Adrenal gland (tissue), 12 donors: Measurements from ENCODE around the gene TMEM45B. TPM values are rescaled to one million over a fixed set of nuclear protein-coding genes. Genes with fewer than 3 reads are reported as not detected.

Source experiments
- DNase-seq, 7 donors: peaks; one replicate each; pipeline ENCODE4 v3.0.0-alpha.2; 2019 to 2020
- H3K27ac ChIP-seq, 5 donors: fragments of 200-600 bp; sonication (generic) in 4 of 5; 1 replicate in 3 of 5; 2 replicates in 2 of 5; pipeline versions ENCODE4 v1.5.1 to v1.8.0; 2016 to 2020; ENCODE audit warnings: mild to moderate bottlenecking in 1 of 5
- H3K27me3 ChIP-seq: fragments of 200-600 bp; 2 replicates; pipeline ENCODE4 v1.8.0; 2021
- H3K36me3 ChIP-seq, 2 donors: fragments of 200-600 bp; replicated peaks in 1 of 2; 1 replicate in 1 of 2; 2 replicates in 1 of 2; pipeline versions ENCODE4 v1.5.1 to v1.8.0; 2018 to 2022
- H3K4me1 ChIP-seq, 2 donors: fragments of 200-600 bp; replicated peaks in 1 of 2; 1 replicate in 1 of 2; 2 replicates in 1 of 2; pipeline versions ENCODE4 v1.5.1 to v1.8.0; 2018 to 2021
- H3K4me3 ChIP-seq, 4 donors: fragments of 200-600 bp; sonication (generic) in 3 of 4; one replicate each; pipeline ENCODE4 v1.5.1; 2016 to 2018
- H3K9me3 ChIP-seq, 3 donors: fragments of 200-600 bp; sonication (generic) in 1 of 3; replicated peaks in 1 of 3; 1 replicate in 2 of 3; 2 replicates in 1 of 3; pipeline versions ENCODE4 v1.5.1 to v1.8.0; 2016 to 2021
- POLR2A ChIP-seq, 2 donors: fragments of 450-650 bp; IDR thresholded peaks; one replicate each; pipeline ENCODE4 v1.6.1; 2017; ENCODE audit warnings: antibody characterized with exemption in 2 of 2, mild to moderate bottlenecking in 2 of 2, moderate library complexity in 1 of 2
- WGBS, 4 donors: extraction: QIAGEN DNeasy Blood & Tissue Kit in 2 of 4; methylation state at CpG; one replicate each; pipeline versions ENCODE4 v1.1.5 to v1.1.7; 2013 to 2017; 5-methylcytosine and 5-hydroxymethylcytosine counted together
- intact Hi-C, 2 donors: fragments of 100-400 bp; cut with DNase I; formaldehyde crosslinking; loops; one replicate each; pipeline versions ENCODE4 v1.14.1 to v1.15.0; 2022 to 2023
- polyA plus RNA-seq, 3 donors: library from polyadenylated mRNA; stranded (reverse); fragments of 200-250 nt in 2 of 3; fragments of 350-450 nt in 1 of 3; fragmentation: Illumina TruSeq in 1 of 3; extraction: RNeasy Lipid Tissue Mini Kit (QIAGEN cat#74804) in 1 of 3; gene quantifications; one replicate each; pipeline ENCODE4 v1.2.3, GENCODE V29; 2013 to 2014
- total RNA-seq, 9 donors: library from RNA; depleted of rRNA in 4 of 9; stranded (reverse); fragments of >200 nt in 4 of 9; fragments of 120-200 nt in 1 of 9; fragmentation: NEBNext Ultra II Directional in 1 of 9; extraction: Animal tissue kit (Norgen Biotek cat#: 25700) in 1 of 9; gene quantifications; one replicate each; pipeline versions ENCODE4 v1.1.0 to v1.2.4, GENCODE V29; 2013 to 2023
- TF ChIP-seq, protein P1 (sequence below), 6 experiments: fragments of 450-650 bp in 4 of 6; fragments of 200-600 bp in 2 of 6; sonication (generic) in 1 of 6; IDR thresholded peaks; 1 replicate in 5 of 6; 2 replicates in 1 of 6; pipeline versions ENCODE4 v1.5.1 to v1.8.0; 2016 to 2021; ENCODE audit warnings: antibody characterized with exemption in 6 of 6, mild to moderate bottlenecking in 2 of 6, moderate library complexity in 1 of 6
- donor health status: healthy with polysubstance abuse.
- donor health status: Bipolar disorder and iron deficiency.
- donor health status: DM: yes; HTN: yes; CAD: no.
- donor health status: DM: no; HTN: no; CAD: no.
- donor health status: DM: no; HTN: no; CAD: no.
- donor health status: DM: yes; HTN: yes; CAD: no.

Gene TMEM45B
- total and polyA plus RNA-seq, 12 donors = 0.06 to 3.2 (median 0.53) TPM; not detected in 4

DNA sequence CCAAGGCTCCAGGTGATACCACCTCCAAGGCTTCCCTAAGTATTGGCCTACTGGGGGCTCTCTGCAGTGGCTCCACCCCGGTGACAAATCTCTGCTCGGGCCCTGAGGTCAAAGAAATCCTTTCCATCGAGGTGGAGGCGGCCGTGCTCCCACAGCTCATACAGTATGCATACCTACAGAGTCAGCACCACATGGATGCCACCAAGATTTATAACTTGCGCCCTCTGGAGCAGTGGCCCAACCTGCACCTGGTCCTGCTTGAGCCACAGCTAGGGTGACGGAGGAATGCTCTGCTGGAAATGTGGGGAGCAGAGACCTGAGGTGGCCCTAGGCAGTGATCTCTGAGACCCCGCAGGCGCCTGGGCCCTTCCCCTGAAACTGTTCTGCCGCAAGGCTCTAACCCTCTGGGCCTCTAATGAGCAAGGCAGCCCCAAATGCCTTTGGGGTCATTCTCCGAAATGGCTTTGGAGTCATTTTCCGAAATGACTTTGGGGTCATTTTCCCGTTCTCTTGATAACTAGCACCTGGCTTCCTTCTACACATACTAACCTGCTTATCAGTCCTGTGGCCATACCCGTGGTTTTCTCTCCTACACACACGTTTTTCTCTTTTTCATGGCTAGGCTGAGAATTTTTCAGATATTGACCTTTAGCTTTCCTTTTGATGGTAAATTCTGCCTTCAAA, 33.9 kb downstream of the TMEM45B start:
- H3K4me3 ChIP-seq = no peak overlapping the region
- H3K27ac ChIP-seq = no peak overlapping the region
- no peaks in the 10 kb centered on the region for H3K27me3 ChIP-seq
- 85 to 93% (median 90%) methylated on average over 15 of the region's 15 CpGs for WGBS, 4 donors
- no peak for DNase-seq
- no peaks in the 10 kb centered on the region for H3K9me3 ChIP-seq
- TF ChIP-seq, protein P1, sequence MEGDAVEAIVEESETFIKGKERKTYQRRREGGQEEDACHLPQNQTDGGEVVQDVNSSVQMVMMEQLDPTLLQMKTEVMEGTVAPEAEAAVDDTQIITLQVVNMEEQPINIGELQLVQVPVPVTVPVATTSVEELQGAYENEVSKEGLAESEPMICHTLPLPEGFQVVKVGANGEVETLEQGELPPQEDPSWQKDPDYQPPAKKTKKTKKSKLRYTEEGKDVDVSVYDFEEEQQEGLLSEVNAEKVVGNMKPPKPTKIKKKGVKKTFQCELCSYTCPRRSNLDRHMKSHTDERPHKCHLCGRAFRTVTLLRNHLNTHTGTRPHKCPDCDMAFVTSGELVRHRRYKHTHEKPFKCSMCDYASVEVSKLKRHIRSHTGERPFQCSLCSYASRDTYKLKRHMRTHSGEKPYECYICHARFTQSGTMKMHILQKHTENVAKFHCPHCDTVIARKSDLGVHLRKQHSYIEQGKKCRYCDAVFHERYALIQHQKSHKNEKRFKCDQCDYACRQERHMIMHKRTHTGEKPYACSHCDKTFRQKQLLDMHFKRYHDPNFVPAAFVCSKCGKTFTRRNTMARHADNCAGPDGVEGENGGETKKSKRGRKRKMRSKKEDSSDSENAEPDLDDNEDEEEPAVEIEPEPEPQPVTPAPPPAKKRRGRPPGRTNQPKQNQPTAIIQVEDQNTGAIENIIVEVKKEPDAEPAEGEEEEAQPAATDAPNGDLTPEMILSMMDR (IDR thresholded peaks at IDR 0.05) = no peak
- TF ChIP-seq POLR2A (IDR thresholded peaks at IDR 0.05) = no peak
- H3K36me3 ChIP-seq = no peaks in the 10 kb centered on the region
- intact Hi-C loops = no loop called here
- H3K4me1 ChIP-seq = peaks cover 0 to 6% of the 10 kb centered on the region in 2 donors

DNA sequence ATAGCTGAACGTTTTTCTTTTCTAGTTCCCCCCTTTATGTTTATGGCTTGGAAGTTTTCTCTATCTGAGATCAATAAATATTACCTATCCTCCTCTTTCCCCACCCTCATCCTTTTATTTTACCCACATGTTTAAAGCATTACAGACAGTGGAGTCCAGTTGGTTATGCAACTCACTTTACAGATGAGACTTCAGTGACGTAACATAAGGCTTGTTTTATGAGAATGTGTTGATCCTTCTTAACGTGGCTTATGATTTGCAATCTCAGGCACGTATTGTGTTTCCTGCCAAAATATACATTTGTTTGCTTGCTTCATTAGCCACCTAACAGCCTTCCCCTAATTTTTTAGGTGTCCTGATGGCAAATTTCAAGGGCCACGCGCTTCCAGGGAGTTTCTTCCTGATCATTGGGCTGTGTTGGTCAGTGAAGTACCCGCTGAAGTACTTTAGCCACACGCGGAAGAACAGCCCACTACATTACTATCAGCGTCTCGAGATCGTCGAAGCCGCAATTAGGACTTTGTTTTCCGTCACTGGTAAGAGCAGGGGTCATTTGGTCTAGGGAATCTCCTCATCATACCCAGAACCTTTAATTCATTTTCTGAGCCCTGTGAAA, 36.6 kb downstream of the TMEM45B start:
- WGBS, 4 donors = 82 to 86% (median 83%) methylated on average over 15 of the region's 15 CpGs
- Histone ChIP-seq H3K4me3 (no peak overlapping the region), H3K27ac (no peak overlapping the region), H3K4me1 (peaks cover 0 to 6% of the 10 kb centered on the region in 2 donors), H3K9me3 (no peaks in the 10 kb centered on the region), H3K36me3 (no peaks in the 10 kb centered on the region), H3K27me3 (no peaks in the 10 kb centered on the region)
- TF ChIP-seq, protein P1 (IDR thresholded peaks at IDR 0.05) = no peak
- TF ChIP-seq POLR2A (IDR thresholded peaks at IDR 0.05) = no peak
- no peak for DNase-seq
- intact Hi-C loops = no loop called here

DNA sequence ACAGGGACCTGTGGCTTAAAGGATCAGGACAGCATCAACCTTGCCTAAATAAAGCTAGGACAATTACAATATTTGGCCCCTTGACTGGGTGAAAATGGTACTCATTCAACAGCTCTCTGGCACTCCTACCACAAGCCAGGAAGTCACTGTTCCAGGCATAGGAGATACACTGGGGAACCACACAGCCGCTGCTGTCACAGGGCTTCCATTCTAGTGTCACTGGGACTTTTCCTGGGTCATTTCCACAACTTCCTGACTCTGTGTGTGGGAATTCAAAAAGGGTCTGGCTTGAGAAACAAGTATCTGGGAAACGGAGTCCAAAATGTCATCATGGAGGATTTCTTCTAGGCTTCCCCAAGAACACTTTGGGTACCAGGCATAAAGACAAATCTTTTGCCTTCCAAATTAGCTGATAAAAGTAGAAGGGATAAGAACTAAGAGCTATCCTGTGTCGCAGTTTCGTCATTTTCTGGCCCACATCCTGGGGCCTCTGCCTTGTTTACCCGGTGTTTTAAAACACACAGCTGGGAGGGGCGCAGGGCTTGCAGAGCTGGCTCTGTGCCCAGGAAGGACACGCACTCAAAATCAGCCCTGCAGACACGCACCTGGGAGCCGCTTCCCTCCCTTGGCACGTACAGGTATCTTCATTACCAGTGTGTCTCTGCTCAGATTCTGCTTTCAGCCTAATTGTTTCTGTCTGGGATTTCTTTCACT, 38.0 kb downstream of the TMEM45B start:
- TF ChIP-seq, protein P1 (IDR thresholded peaks at IDR 0.05) = no peak
- TF ChIP-seq POLR2A (IDR thresholded peaks at IDR 0.05) = no peak
- Histone ChIP-seq H3K4me1 (peaks cover 5 to 14% of the 10 kb centered on the region in 2 donors), H3K9me3 (no peaks in the 10 kb centered on the region), H3K27me3 (no peaks in the 10 kb centered on the region), H3K36me3 (no peaks in the 10 kb centered on the region), H3K27ac (no peak overlapping the region), H3K4me3 (no peak overlapping the region)
- intact Hi-C loops = no loop called here
- WGBS, 4 donors = 36 to 50% (median 42%) methylated on average over 10 of the region's 10 CpGs
- peak in 4 of 7 donors; percentile 25 to 58 (median 28) for DNase-seq

DNA sequence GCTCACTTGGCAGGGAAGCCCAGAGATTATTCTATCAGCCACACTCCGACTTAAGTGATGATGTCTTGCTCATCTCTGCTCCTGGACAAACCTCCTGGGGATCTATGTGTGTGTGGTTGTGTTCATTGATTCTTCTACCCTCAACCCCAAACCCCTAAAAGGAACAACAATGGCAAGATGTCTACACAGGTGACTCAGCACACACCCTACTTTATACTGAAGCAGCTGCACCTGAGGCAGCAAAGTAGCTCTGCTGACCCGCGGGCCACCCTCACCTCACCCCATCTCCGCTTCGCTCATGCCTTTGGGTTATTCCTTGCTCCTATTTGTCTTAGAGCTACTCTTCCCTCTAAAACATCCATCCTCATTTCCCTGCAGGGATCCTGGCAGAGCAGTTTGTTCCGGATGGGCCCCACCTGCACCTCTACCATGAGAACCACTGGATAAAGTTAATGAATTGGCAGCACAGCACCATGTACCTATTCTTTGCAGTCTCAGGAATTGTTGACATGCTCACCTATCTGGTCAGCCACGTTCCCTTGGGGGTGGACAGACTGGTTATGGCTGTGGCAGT, 38.7 kb downstream of the TMEM45B start:
- Histone ChIP-seq H3K4me1 (peaks cover 5 to 14% of the 10 kb centered on the region in 2 donors), H3K36me3 (no peaks in the 10 kb centered on the region), H3K27me3 (no peaks in the 10 kb centered on the region), H3K27ac (no peak overlapping the region), H3K9me3 (no peaks in the 10 kb centered on the region), H3K4me3 (no peak overlapping the region)
- intact Hi-C loops = no loop called here
- DNase-seq = no peak
- TF ChIP-seq, protein P1 (IDR thresholded peaks at IDR 0.05) = no peak
- no peak for TF ChIP-seq POLR2A (IDR thresholded peaks at IDR 0.05)
- 84 to 92% (median 88%) methylated on average over 7 of the region's 7 CpGs for WGBS, 4 donors
